Thyroid gland (tissue), 4 donors: Measurements from ENCODE around the gene NUFIP2.

Experiments
- CTCF ChIP-seq, 6 experiments: fragments of 200-600 bp in 3 of 6; fragments of 450-650 bp in 3 of 6; sonication (generic) in 3 of 6; IDR thresholded peaks; one replicate each; pipeline ENCODE4 v1.5.1; 2016 to 2019; ENCODE audit warnings: antibody characterized with exemption in 6 of 6, mild to moderate bottlenecking in 2 of 6, inconsistent platforms in 1 of 6, moderate library complexity in 1 of 6
- POLR2A ChIP-seq, 2 donors: fragments of 450-650 bp; IDR thresholded peaks; one replicate each; pipeline ENCODE4 v1.6.1; 2017; ENCODE audit warnings: antibody characterized with exemption in 2 of 2, mild to moderate bottlenecking in 2 of 2, moderate library complexity in 1 of 2

DNA sequence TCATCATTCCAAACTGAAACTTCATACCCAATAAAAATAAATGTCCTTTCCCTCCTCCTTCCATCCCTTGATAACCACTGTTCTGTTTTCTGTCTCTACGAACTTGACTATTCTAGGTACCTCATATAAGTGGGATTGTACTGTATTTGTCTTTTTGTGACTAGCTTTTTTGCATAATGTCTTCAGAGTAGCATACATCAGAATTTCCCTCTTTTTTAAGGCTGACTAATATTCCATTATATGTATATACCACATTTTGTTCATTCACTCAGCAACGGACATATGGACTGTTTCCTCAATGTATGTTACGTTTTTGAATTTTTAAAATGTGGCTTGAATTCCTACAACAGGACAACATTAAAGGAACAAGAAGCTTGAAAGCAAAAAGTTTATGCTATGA is 1.5 kb upstream of the NUFIP2 start:
- no peak for TF ChIP-seq POLR2A (IDR thresholded peaks at IDR 0.05)
- TF ChIP-seq CTCF (IDR thresholded peaks at IDR 0.05), result no peak
